HCT116 (cell line): ENCODE measurements around the gene ATP2B3. TPM values are rescaled to one million over a fixed set of nuclear protein-coding genes. Genes with fewer than 3 reads are reported as not detected.

Experiments
- ATAC-seq: fragments of 200-7000 bp; cut with Tn5 transposase; 2 replicates; pipeline ENCODE4 v1.9.1; 2020; ENCODE audit warnings: mild to moderate bottlenecking, moderate library complexity
- BruUV-seq: library from RNA; stranded (reverse); fragments of 400-500 nt; replicated peaks from 2 replicates; lab custom pipeline; 2021; lab: Mats Ljungman, UMichigan
- CTCF ChIA-PET: fragments of 300-600 bp; sonication (Branson Sonifier 250); formaldehyde crosslinking; loops from one replicate; lab custom pipeline; 2021; ENCODE audit warnings: antibody characterized with exemption; lab: Charles Lee
- POLR2A ChIA-PET: fragments of 300-600, 350-600 bp; sonication (Branson Sonifier 250); formaldehyde crosslinking; loops from one replicate; lab custom pipeline; 2021; ENCODE audit warnings: antibody characterized with exemption; lab: Charles Lee
- RAD21 ChIA-PET, 2 experiments: fragments of 300-600 bp; sonication (Branson Sonifier 250); formaldehyde crosslinking; loops; one replicate each; lab custom pipeline; 2023; ENCODE audit warnings: low total read pairs in 2 of 2; ENCODE audit not compliant: uncharacterized antibody in 2 of 2, unreplicated experiment in 2 of 2, low non-redundant PET in 1 of 2; lab: Charles Lee
- DNase-seq: peaks from one replicate; pipeline ENCODE4 v3.0.0-alpha.2; 2010; ENCODE audit warnings: low read depth, low spot score
- H2AFZ ChIP-seq: fragments of 200-600 bp; shearing (Covaris generic), sonication (generic); 2 replicates; pipeline ENCODE4 v1.6.1; 2017; ENCODE audit warnings: low read depth, mixed run types, mixed read lengths, antibody characterized with exemption, low read length; ENCODE audit not compliant: poor library complexity, severe bottlenecking
- H3K27ac ChIP-seq: 2 replicates; pipeline ENCODE4 v1.5.1; 2012; ENCODE audit warnings: low read depth, low read length
- H3K27me3 ChIP-seq: fragments of 200-600 bp; sonication (generic); 2 replicates; pipeline ENCODE4 v1.6.1; 2016; ENCODE audit warnings: mixed run types, low read length, mixed read lengths; ENCODE audit not compliant: insufficient read depth
- H3K36me3 ChIP-seq, 2 experiments: fragments of 200-500 bp in 1 of 2; fragments of 200-600 bp in 1 of 2; sonication (Bioruptor generic) in 1 of 2; sonication (generic) in 1 of 2; 2 replicates each; pipeline versions ENCODE4 v1.5.1 to v1.6.1; 2014 to 2016; ENCODE audit warnings: low read length in 2 of 2, inconsistent platforms in 1 of 2, mixed read lengths in 1 of 2, mixed run types in 1 of 2; ENCODE audit not compliant: insufficient read depth in 2 of 2, control insufficient read depth in 1 of 2
- H3K4me1 ChIP-seq, 2 experiments: fragments of 200-600 bp in 1 of 2; sonication (generic) in 1 of 2; 2 replicates each; pipeline versions ENCODE4 v1.5.1 to v1.6.1; 2012 to 2017; ENCODE audit warnings: low read length in 2 of 2, inconsistent platforms in 1 of 2, mild to moderate bottlenecking in 1 of 2, mixed read lengths in 1 of 2, mixed run types in 1 of 2, moderate library complexity in 1 of 2; ENCODE audit not compliant: insufficient read depth in 2 of 2, control insufficient read depth in 1 of 2
- H3K4me2 ChIP-seq: fragments of 200-600 bp; sonication (generic); 2 replicates; pipeline ENCODE4 v1.6.1; 2017; ENCODE audit warnings: mixed run types, low read length, mixed read lengths
- H3K4me3 ChIP-seq, 2 experiments: fragments of 200-600 bp in 1 of 2; sonication (generic) in 1 of 2; replicated peaks in 1 of 2; 2 replicates each; pipeline ENCODE4 v1.5.1; 2011 to 2016; ENCODE audit warnings: low read length in 2 of 2, control low read depth in 1 of 2, low read depth in 1 of 2, mild to moderate bottlenecking in 1 of 2, mixed read lengths in 1 of 2, mixed run types in 1 of 2
- H3K79me2 ChIP-seq: fragments of 200-600 bp; sonication (generic); 2 replicates; pipeline ENCODE4 v1.6.1; 2017; ENCODE audit warnings: mild to moderate bottlenecking, mixed run types, low read length, moderate library complexity, mixed read lengths; ENCODE audit not compliant: insufficient read depth
- H3K9ac ChIP-seq: fragments of 200-600 bp; sonication (generic); 2 replicates; pipeline ENCODE4 v1.6.1; 2016; ENCODE audit warnings: low read length, mixed read lengths
- H3K9me2 ChIP-seq: fragments of 200-600 bp; sonication (generic), shearing (Covaris generic); 2 replicates; pipeline ENCODE4 v1.6.1; 2017; ENCODE audit warnings: mixed run types, mild to moderate bottlenecking, moderate library complexity; ENCODE audit not compliant: insufficient read depth
- H3K9me3 ChIP-seq, 2 experiments: fragments of 200-500 bp in 1 of 2; fragments of 200-600 bp in 1 of 2; sonication (Bioruptor generic) in 1 of 2; sonication (generic) in 1 of 2; 2 replicates each; pipeline ENCODE4 v1.6.1; 2014 to 2017; ENCODE audit warnings: low read length in 2 of 2, mixed read lengths in 2 of 2, inconsistent platforms in 1 of 2, low read depth in 1 of 2, mild to moderate bottlenecking in 1 of 2, mixed run types in 1 of 2, moderate library complexity in 1 of 2; ENCODE audit not compliant: control insufficient read depth in 1 of 2, insufficient read depth in 1 of 2
- H4K20me1 ChIP-seq: fragments of 200-600 bp; sonication (generic), shearing (Covaris generic); 2 replicates; pipeline ENCODE4 v1.6.1; 2017; ENCODE audit warnings: mixed run types, mild to moderate bottlenecking, moderate library complexity; ENCODE audit not compliant: insufficient read depth
- ELF1 ChIP-seq: IDR thresholded peaks from 2 replicates; pipeline ENCODE4 v1.6.1; 2012; ENCODE audit warnings: low read depth, borderline replicate concordance
- EZH2 ChIP-seq: fragments of 200-600 bp; sonication (generic); IDR thresholded peaks from 2 replicates; pipeline ENCODE4 v1.6.1; 2017; ENCODE audit warnings: antibody characterized with exemption, mixed run types
- FOSL1 ChIP-seq: IDR thresholded peaks from 2 replicates; pipeline ENCODE4 v1.6.1; 2012; ENCODE audit warnings: low read depth
- JUND ChIP-seq: IDR thresholded peaks from 2 replicates; pipeline ENCODE4 v1.6.1; 2012
- POLR2A ChIP-seq: IDR thresholded peaks from 2 replicates; pipeline ENCODE4 v1.7.0; 2011; ENCODE audit warnings: borderline replicate concordance; ENCODE audit not compliant: insufficient read depth, insufficient read length; ENCODE audit errors: extremely low read depth
- SIN3A ChIP-seq: IDR thresholded peaks from 2 replicates; pipeline ENCODE4 v1.6.1; 2012; ENCODE audit warnings: low read depth
- TCF7L2 ChIP-seq: IDR thresholded peaks from 2 replicates; pipeline ENCODE4 v1.7.0; 2011; ENCODE audit warnings: borderline replicate concordance, inconsistent platforms; ENCODE audit not compliant: insufficient read depth, insufficient read length; ENCODE audit errors: extremely low read depth
- ZFX ChIP-seq: fragments of 450-650 bp; IDR thresholded peaks from 2 replicates; pipeline ENCODE4 v1.6.1; 2017
- intact Hi-C: fragments of 100-400 bp; cut with micrococcal nuclease; formaldehyde crosslinking; loops from 2 replicates; pipeline ENCODE4 v1.10.0; 2022
- total RNA-seq: library from RNA; stranded (reverse); gene quantifications from one replicate; pipeline ENCODE4 v1.2.1, GENCODE V29; 2021; ENCODE audit not compliant: unreplicated experiment
- TF ChIP-seq, protein P1 (sequence below): IDR thresholded peaks from 2 replicates; pipeline ENCODE4 v1.6.1; 2012
- TF ChIP-seq, protein P2 (sequence below), 3 experiments: fragments of 200-600 bp in 1 of 3; sonication (generic) in 1 of 3; IDR thresholded peaks in 2 of 3; conservative IDR thresholded peaks in 1 of 3; 2 replicates each; pipeline ENCODE4 v1.5.1; 2012 to 2017; ENCODE audit warnings: low read depth in 2 of 3, low read length in 2 of 3, antibody characterized with exemption in 1 of 3, borderline replicate concordance in 1 of 3, control low read depth in 1 of 3, mild to moderate bottlenecking in 1 of 3, mixed read lengths in 1 of 3, mixed run types in 1 of 3, moderate library complexity in 1 of 3; ENCODE audit not compliant: insufficient read depth in 1 of 3
- TF ChIP-seq, protein P3 (sequence below): IDR thresholded peaks from 2 replicates; pipeline ENCODE4 v1.6.1; 2011; ENCODE audit warnings: mild to moderate bottlenecking, low read length, moderate library complexity; ENCODE audit not compliant: insufficient replicate concordance; ENCODE audit errors: extremely low read depth
- TF ChIP-seq, protein P4 (sequence below): IDR thresholded peaks from 2 replicates; pipeline ENCODE4 v1.6.1; 2012

The ATP2B3 gene
- total RNA-seq, 1 experiment from 2014 or later: not detected

DNA sequence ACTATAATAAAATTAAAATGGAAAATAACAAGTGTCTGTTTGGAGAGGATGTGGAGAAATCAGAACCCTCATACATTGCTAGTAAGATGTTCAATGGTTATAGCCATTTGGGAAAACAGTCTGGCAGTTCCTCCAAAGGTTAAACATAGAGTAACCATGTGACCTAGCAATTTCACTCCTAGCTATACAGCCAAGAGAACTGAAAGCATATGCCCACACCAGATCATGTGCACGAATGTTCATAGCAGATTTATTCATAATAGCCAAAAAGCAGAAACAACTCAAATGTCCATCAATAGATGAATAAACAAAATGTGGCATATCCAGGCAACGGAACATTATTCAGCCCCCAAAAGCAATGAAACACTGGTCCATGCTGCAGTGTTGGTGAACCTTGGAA, 90.9 kb downstream of the ATP2B3 start:
- ChIA-PET POLR2A (no interaction called here), CTCF (no interaction called here), RAD21 (no interaction called here)
- intact Hi-C loops: no loop called here
- Histone ChIP-seq H3K36me3 (no peaks in the 10 kb centered on the region), H4K20me1 (no peaks in the 10 kb centered on the region), H3K27me3 (no peaks in the 10 kb centered on the region), H3K4me2 (no peak overlapping the region), H3K27ac (no peak overlapping the region), H3K9me2 (no peaks in the 10 kb centered on the region), H3K4me3 (no peak overlapping the region), H3K9me3 (no peaks in the 10 kb centered on the region), H3K9ac (no peak overlapping the region), H3K4me1 (no peaks in the 10 kb centered on the region), H3K79me2 (no peaks in the 10 kb centered on the region), H2AFZ (no peak overlapping the region)
- TF ChIP-seq ELF1 (no peak), EZH2 (no peak)
- TF ChIP-seq, protein P1, sequence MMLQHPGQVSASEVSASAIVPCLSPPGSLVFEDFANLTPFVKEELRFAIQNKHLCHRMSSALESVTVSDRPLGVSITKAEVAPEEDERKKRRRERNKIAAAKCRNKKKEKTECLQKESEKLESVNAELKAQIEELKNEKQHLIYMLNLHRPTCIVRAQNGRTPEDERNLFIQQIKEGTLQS: no peak
- TF ChIP-seq, protein P2, sequence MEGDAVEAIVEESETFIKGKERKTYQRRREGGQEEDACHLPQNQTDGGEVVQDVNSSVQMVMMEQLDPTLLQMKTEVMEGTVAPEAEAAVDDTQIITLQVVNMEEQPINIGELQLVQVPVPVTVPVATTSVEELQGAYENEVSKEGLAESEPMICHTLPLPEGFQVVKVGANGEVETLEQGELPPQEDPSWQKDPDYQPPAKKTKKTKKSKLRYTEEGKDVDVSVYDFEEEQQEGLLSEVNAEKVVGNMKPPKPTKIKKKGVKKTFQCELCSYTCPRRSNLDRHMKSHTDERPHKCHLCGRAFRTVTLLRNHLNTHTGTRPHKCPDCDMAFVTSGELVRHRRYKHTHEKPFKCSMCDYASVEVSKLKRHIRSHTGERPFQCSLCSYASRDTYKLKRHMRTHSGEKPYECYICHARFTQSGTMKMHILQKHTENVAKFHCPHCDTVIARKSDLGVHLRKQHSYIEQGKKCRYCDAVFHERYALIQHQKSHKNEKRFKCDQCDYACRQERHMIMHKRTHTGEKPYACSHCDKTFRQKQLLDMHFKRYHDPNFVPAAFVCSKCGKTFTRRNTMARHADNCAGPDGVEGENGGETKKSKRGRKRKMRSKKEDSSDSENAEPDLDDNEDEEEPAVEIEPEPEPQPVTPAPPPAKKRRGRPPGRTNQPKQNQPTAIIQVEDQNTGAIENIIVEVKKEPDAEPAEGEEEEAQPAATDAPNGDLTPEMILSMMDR (IDR thresholded peaks at IDR 0.05 in 2 of 3, conservative IDR thresholded peaks at IDR 0.05 in 1 of 3; ENCODE audit: borderline replicate concordance in 1 of 3, insufficient read depth in 1 of 3, low read depth in 2 of 3, low read length in 2 of 3): no peak
- BruUV-seq: no TSS peak
- DNase-seq: no peak
- ATAC-seq: no peak

DNA sequence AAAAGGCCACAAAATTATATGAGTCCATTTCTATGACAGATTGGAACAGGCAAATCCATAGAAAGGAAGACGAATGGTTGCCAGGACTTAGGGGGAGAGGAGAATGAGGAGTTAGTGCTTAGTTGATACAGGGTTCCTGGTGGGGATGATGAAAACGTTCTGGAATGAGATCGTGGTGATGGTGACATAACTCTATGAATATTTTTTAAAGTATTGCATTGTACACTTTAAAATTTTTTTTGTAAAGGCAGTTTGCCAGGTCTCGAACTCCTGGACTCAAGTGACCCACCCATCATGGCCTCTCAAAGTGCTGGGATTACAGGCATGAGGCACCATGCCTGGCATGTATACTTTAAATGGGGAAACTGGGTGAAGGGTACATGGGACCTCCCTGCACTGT, 91.4 kb downstream of the ATP2B3 start:
- no peak overlapping the region for H3K9ac ChIP-seq
- POLR2A ChIA-PET: no interaction called here
- no peak overlapping the region for H3K4me3 ChIP-seq
- H4K20me1 ChIP-seq: no peaks in the 10 kb centered on the region
- H3K4me1 ChIP-seq: no peaks in the 10 kb centered on the region
- RAD21 ChIA-PET: no interaction called here
- no peak overlapping the region for H3K27ac ChIP-seq
- no peak overlapping the region for H2AFZ ChIP-seq
- H3K4me2 ChIP-seq: no peak overlapping the region
- BruUV-seq: no TSS peak
- H3K79me2 ChIP-seq: no peaks in the 10 kb centered on the region
- intact Hi-C loops: no loop called here
- H3K9me3 ChIP-seq: no peaks in the 10 kb centered on the region
- no peak for DNase-seq
- CTCF ChIA-PET: no interaction called here
- no peaks in the 10 kb centered on the region for H3K36me3 ChIP-seq
- no peaks in the 10 kb centered on the region for H3K27me3 ChIP-seq
- ATAC-seq: no peak
- H3K9me2 ChIP-seq: no peaks in the 10 kb centered on the region
- TF ChIP-seq, protein P3, sequence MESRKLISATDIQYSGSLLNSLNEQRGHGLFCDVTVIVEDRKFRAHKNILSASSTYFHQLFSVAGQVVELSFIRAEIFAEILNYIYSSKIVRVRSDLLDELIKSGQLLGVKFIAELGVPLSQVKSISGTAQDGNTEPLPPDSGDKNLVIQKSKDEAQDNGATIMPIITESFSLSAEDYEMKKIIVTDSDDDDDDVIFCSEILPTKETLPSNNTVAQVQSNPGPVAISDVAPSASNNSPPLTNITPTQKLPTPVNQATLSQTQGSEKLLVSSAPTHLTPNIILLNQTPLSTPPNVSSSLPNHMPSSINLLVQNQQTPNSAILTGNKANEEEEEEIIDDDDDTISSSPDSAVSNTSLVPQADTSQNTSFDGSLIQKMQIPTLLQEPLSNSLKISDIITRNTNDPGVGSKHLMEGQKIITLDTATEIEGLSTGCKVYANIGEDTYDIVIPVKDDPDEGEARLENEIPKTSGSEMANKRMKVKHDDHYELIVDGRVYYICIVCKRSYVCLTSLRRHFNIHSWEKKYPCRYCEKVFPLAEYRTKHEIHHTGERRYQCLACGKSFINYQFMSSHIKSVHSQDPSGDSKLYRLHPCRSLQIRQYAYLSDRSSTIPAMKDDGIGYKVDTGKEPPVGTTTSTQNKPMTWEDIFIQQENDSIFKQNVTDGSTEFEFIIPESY: no peak
- no peak for TF ChIP-seq TCF7L2
- no peak for TF ChIP-seq FOSL1
- no peak for TF ChIP-seq ZFX
- TF ChIP-seq JUND: no peak
- TF ChIP-seq, protein P4, sequence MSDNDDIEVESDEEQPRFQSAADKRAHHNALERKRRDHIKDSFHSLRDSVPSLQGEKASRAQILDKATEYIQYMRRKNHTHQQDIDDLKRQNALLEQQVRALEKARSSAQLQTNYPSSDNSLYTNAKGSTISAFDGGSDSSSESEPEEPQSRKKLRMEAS: no peak
- no peak for TF ChIP-seq SIN3A
- TF ChIP-seq POLR2A: no peak
- TF ChIP-seq, protein P2 (IDR thresholded peaks at IDR 0.05 in 2 of 3, conservative IDR thresholded peaks at IDR 0.05 in 1 of 3; ENCODE audit: borderline replicate concordance in 1 of 3, insufficient read depth in 1 of 3, low read depth in 2 of 3, low read length in 2 of 3): no peak
